T-helper 1 cell treated with Interleukin-12 subunit alpha and Interleukin-12 subunit beta and Interleukin-4 antibody, amounts not matched to agents 30 μg/mL and 1 μg/mL, for 36 hours (primary cell): ENCODE results near the gene KIF26A.

Experiments used
- H3K27ac Mint-ChIP-seq: one replicate; pipeline ENCODE4 v1.8.0; 2021; ENCODE audit warnings: mild to moderate bottlenecking, mixed read lengths
- H3K27me3 Mint-ChIP-seq: one replicate; pipeline ENCODE4 v1.8.0; 2021; ENCODE audit warnings: low read depth, mixed read lengths
- H3K36me3 Mint-ChIP-seq: one replicate; pipeline ENCODE4 v1.8.0; 2021; ENCODE audit warnings: low read depth, mixed read lengths
- H3K4me1 Mint-ChIP-seq: one replicate; pipeline ENCODE4 v1.8.0; 2021; ENCODE audit warnings: low read depth, mixed read lengths
- H3K4me3 Mint-ChIP-seq: one replicate; pipeline ENCODE4 v1.8.0; 2021; ENCODE audit warnings: mild to moderate bottlenecking, moderate library complexity, mixed read lengths
- H3K9me3 Mint-ChIP-seq: one replicate; pipeline ENCODE4 v1.8.0; 2021; ENCODE audit warnings: mixed read lengths

KIF26A gene

GRCh38 chr14:104129556-104129955 lies 8.8 kb upstream of the KIF26A start:
- Mint-ChIP-seq H3K36me3 (peaks cover 2% of the 10 kb centered on the region), H3K27ac (no peak overlapping the region), H3K27me3 (peaks cover 22% of the 10 kb centered on the region), H3K4me3 (no peak overlapping the region), H3K9me3 (peaks cover 18% of the 10 kb centered on the region), H3K4me1 (no peaks in the 10 kb centered on the region)

- H3K9me3 Mint-ChIP-seq = peaks cover 18% of the 10 kb centered on the region
- peaks cover 2% of the 10 kb centered on the region for H3K36me3 Mint-ChIP-seq
- H3K27me3 Mint-ChIP-seq = peaks cover 28% of the 10 kb centered on the region
- no peaks in the 10 kb centered on the region for H3K4me1 Mint-ChIP-seq
- no peak overlapping the region for H3K4me3 Mint-ChIP-seq
- H3K27ac Mint-ChIP-seq = no peak overlapping the region
Measured at GRCh38 chr14:104130974-104131651, 7.3 kb upstream of the KIF26A start.

- Mint-ChIP-seq H3K36me3 (peaks cover 2% of the 10 kb centered on the region), H3K4me3 (no peak overlapping the region), H3K9me3 (peaks cover 18% of the 10 kb centered on the region), H3K27ac (no peak overlapping the region), H3K27me3 (peaks cover 32% of the 10 kb centered on the region), H3K4me1 (peaks cover 4% of the 10 kb centered on the region)
Measured at GRCh38 chr14:104131968-104132732, 6.2 kb upstream of the KIF26A start.

- H3K4me1 Mint-ChIP-seq = peaks cover 4% of the 10 kb centered on the region
- peaks cover 2% of the 10 kb centered on the region for H3K36me3 Mint-ChIP-seq
- peaks cover 34% of the 10 kb centered on the region for H3K27me3 Mint-ChIP-seq
- H3K9me3 Mint-ChIP-seq = peaks cover 15% of the 10 kb centered on the region
- H3K4me3 Mint-ChIP-seq = no peak overlapping the region
- no peak overlapping the region for H3K27ac Mint-ChIP-seq
Measured at GRCh38 chr14:104132981-104133380, 5.4 kb upstream of the KIF26A start.

- H3K4me3 Mint-ChIP-seq = no peak overlapping the region
- no peak overlapping the region for H3K27ac Mint-ChIP-seq
- peaks cover 15% of the 10 kb centered on the region for H3K9me3 Mint-ChIP-seq
- H3K27me3 Mint-ChIP-seq = peaks cover 34% of the 10 kb centered on the region
- peaks cover 2% of the 10 kb centered on the region for H3K36me3 Mint-ChIP-seq
- peaks cover 4% of the 10 kb centered on the region for H3K4me1 Mint-ChIP-seq
Measured at GRCh38 chr14:104133496-104133895, 4.9 kb upstream of the KIF26A start.

- no peak overlapping the region for H3K27ac Mint-ChIP-seq
- H3K27me3 Mint-ChIP-seq = peaks cover 34% of the 10 kb centered on the region
- H3K4me3 Mint-ChIP-seq = no peak overlapping the region
- H3K9me3 Mint-ChIP-seq = peaks cover 12% of the 10 kb centered on the region
- H3K36me3 Mint-ChIP-seq = peaks cover 2% of the 10 kb centered on the region
- peaks cover 4% of the 10 kb centered on the region for H3K4me1 Mint-ChIP-seq
Measured at GRCh38 chr14:104134061-104134965, 4.1 kb upstream of the KIF26A start.

- H3K4me3 Mint-ChIP-seq = peak overlapping the region; percentile 9
- no peak overlapping the region for H3K27ac Mint-ChIP-seq
- peaks cover 30% of the 10 kb centered on the region for H3K27me3 Mint-ChIP-seq
- peaks cover 4% of the 10 kb centered on the region for H3K4me1 Mint-ChIP-seq
- H3K36me3 Mint-ChIP-seq = no peaks in the 10 kb centered on the region
- peaks cover 2% of the 10 kb centered on the region for H3K9me3 Mint-ChIP-seq
Measured at GRCh38 chr14:104135121-104135903, 3.1 kb upstream of the KIF26A start.

- Mint-ChIP-seq H3K4me1 (peaks cover 4% of the 10 kb centered on the region), H3K36me3 (no peaks in the 10 kb centered on the region), H3K4me3 (no peak overlapping the region), H3K27ac (no peak overlapping the region), H3K27me3 (peaks cover 30% of the 10 kb centered on the region), H3K9me3 (no peaks in the 10 kb centered on the region)
Measured at GRCh38 chr14:104135904-104136471, 2.4 kb upstream of the KIF26A start.

GRCh38 chr14:104136472-104137296 lies 1.7 kb upstream of the KIF26A start:
- no peak overlapping the region for H3K27ac Mint-ChIP-seq
- H3K36me3 Mint-ChIP-seq = no peaks in the 10 kb centered on the region
- H3K9me3 Mint-ChIP-seq = no peaks in the 10 kb centered on the region
- peak overlapping the region; percentile 25 for H3K4me3 Mint-ChIP-seq
- H3K27me3 Mint-ChIP-seq = peaks cover 30% of the 10 kb centered on the region
- H3K4me1 Mint-ChIP-seq = peaks cover 4% of the 10 kb centered on the region

- H3K4me1 Mint-ChIP-seq = peaks cover 4% of the 10 kb centered on the region
- no peaks in the 10 kb centered on the region for H3K36me3 Mint-ChIP-seq
- H3K4me3 Mint-ChIP-seq = no peak overlapping the region
- H3K9me3 Mint-ChIP-seq = no peaks in the 10 kb centered on the region
- peaks cover 30% of the 10 kb centered on the region for H3K27me3 Mint-ChIP-seq
- H3K27ac Mint-ChIP-seq = no peak overlapping the region
Measured at GRCh38 chr14:104137297-104138097, 890 bp upstream of the KIF26A start.

- peaks cover 26% of the 10 kb centered on the region for H3K27me3 Mint-ChIP-seq
- peaks cover 4% of the 10 kb centered on the region for H3K4me1 Mint-ChIP-seq
Measured at GRCh38 chr14:104138718-104139459, 502 bp downstream of the KIF26A start.

More at GRCh38 chr14:104138718-104139459, 502 bp downstream of the KIF26A start:
- no peaks in the 10 kb centered on the region for H3K36me3 Mint-ChIP-seq
- H3K4me3 Mint-ChIP-seq = no peak overlapping the region
- no peak overlapping the region for H3K27ac Mint-ChIP-seq
- H3K9me3 Mint-ChIP-seq = no peaks in the 10 kb centered on the region
